ENCODE measurements around the gene CCDC3. TPM values are rescaled to one million over a fixed set of nuclear protein-coding genes. Genes with fewer than 3 reads are reported as not detected.
"Not testable (repeated sequence)": the region's sequence is repeated elsewhere in the genome, so short reads cannot be mapped to it uniquely, and the experiment has no call there.

The CCDC3 gene
- total RNA-seq: under 1 TPM in 1 of 2 donors, not detected in 1; 0.19 TPM

- Mint-ChIP-seq H3K36me3 (peaks cover 0 to 9% of the 10 kb centered on the region in 2 donors), H3K27ac (no peak within 1 kb of the TSS), H3K9me3 (no peaks in the 10 kb centered on the region)
- DNase-seq (ENCODE audit: low spot score in 2 of 2): peak in 1 of 2 donors; percentile 22
- ATAC-seq: peak in 1 of 2 donors; percentile 85
Observed at GRCh38 chr10:13001041-13001886, at the start of gene CCDC3. Gene CCDC3 (minus strand): TSS chr10:13001713. CDS start chr10:13001570, 143 bp downstream.

- DNase-seq (ENCODE audit: low spot score in 2 of 2) (no peak), ATAC-seq (no peak)
- Mint-ChIP-seq H3K27ac (no peak overlapping the region), H3K36me3 (no peaks in the 10 kb centered on the region), H3K9me3 (no peaks in the 10 kb centered on the region)
Observed at GRCh38 chr10:13051126-13051694, 49.7 kb upstream of the CCDC3 start.

- ATAC-seq (no peak), DNase-seq (ENCODE audit: low spot score in 2 of 2) (no peak)
- no peaks in the 10 kb centered on the region for H3K36me3 Mint-ChIP-seq
- H3K9me3 Mint-ChIP-seq: no peaks in the 10 kb centered on the region
- H3K27ac Mint-ChIP-seq: no peak overlapping the region
Observed at GRCh38 chr10:13049774-13050420, 48.4 kb upstream of the CCDC3 start.

GRCh38 chr10:13048762-13049161 is 47.2 kb upstream of the CCDC3 start:
- no peaks in the 10 kb centered on the region for H3K36me3 Mint-ChIP-seq
- DNase-seq (ENCODE audit: low spot score in 2 of 2) (no peak), ATAC-seq (no peak)
- H3K27ac Mint-ChIP-seq: no peak overlapping the region
- H3K9me3 Mint-ChIP-seq: no peaks in the 10 kb centered on the region

- Mint-ChIP-seq H3K27ac (no peak overlapping the region), H3K9me3 (no peaks in the 10 kb centered on the region), H3K36me3 (no peaks in the 10 kb centered on the region)
- DNase-seq (ENCODE audit: low spot score in 2 of 2) (no peak), ATAC-seq (no peak)
Observed at GRCh38 chr10:13047529-13048206, 46.2 kb upstream of the CCDC3 start.

- no peak for DNase-seq (ENCODE audit: low spot score in 2 of 2)
- Mint-ChIP-seq H3K36me3 (no peaks in the 10 kb centered on the region), H3K9me3 (no peaks in the 10 kb centered on the region), H3K27ac (no peak overlapping the region)
- ATAC-seq: no peak
Observed at GRCh38 chr10:13046851-13047528, 45.5 kb upstream of the CCDC3 start.

- Mint-ChIP-seq H3K9me3 (no peaks in the 10 kb centered on the region), H3K36me3 (no peaks in the 10 kb centered on the region)
- DNase-seq (ENCODE audit: low spot score in 2 of 2): no peak
Observed at GRCh38 chr10:13043520-13043919, 42.0 kb upstream of the CCDC3 start.

GRCh38 chr10:13039761-13040160 is 38.2 kb upstream of the CCDC3 start:
- DNase-seq (ENCODE audit: low spot score in 2 of 2) (no peak), ATAC-seq (no peak)
- H3K36me3 Mint-ChIP-seq: no peaks in the 10 kb centered on the region
- H3K27ac Mint-ChIP-seq: no peak overlapping the region
- H3K9me3 Mint-ChIP-seq: no peaks in the 10 kb centered on the region

More at GRCh38 chr10:13043520-13043919, 42.0 kb upstream of the CCDC3 start:
- ATAC-seq: no peak
- no peak overlapping the region for H3K27ac Mint-ChIP-seq

GRCh38 chr10:13038391-13038790 is 36.9 kb upstream of the CCDC3 start:
- no peak for ATAC-seq
- no peak overlapping the region for H3K27ac Mint-ChIP-seq
- no peak for DNase-seq (ENCODE audit: low spot score in 2 of 2)

GRCh38 chr10:13037832-13038231 is 36.3 kb upstream of the CCDC3 start:
- no peak for DNase-seq (ENCODE audit: low spot score in 2 of 2)
- no peaks in the 10 kb centered on the region for H3K9me3 Mint-ChIP-seq
- no peak for ATAC-seq
- no peaks in the 10 kb centered on the region for H3K36me3 Mint-ChIP-seq
- no peak overlapping the region for H3K27ac Mint-ChIP-seq

More at GRCh38 chr10:13038391-13038790, 36.9 kb upstream of the CCDC3 start:
- H3K36me3 Mint-ChIP-seq: no peaks in the 10 kb centered on the region
- H3K9me3 Mint-ChIP-seq: no peaks in the 10 kb centered on the region

GRCh38 chr10:13036841-13037240 is 35.3 kb upstream of the CCDC3 start:
- DNase-seq (ENCODE audit: low spot score in 2 of 2) (no peak), ATAC-seq (no peak)
- peaks cover 0 to 6% of the 10 kb centered on the region in 2 donors for H3K36me3 Mint-ChIP-seq
- no peak overlapping the region for H3K27ac Mint-ChIP-seq
- H3K9me3 Mint-ChIP-seq: no peaks in the 10 kb centered on the region

GRCh38 chr10:13035731-13036130 is 34.2 kb upstream of the CCDC3 start:
- H3K36me3 Mint-ChIP-seq; H3K9me3 Mint-ChIP-seq; DNase-seq (ENCODE audit: low spot score in 2 of 2); ATAC-seq: not testable (repeated sequence)
- peak overlapping the region in 1 of 2 donors; percentile 55 for H3K27ac Mint-ChIP-seq

- DNase-seq (ENCODE audit: low spot score in 2 of 2) (no peak), ATAC-seq (no peak)
- H3K9me3 Mint-ChIP-seq: peaks cover 14 to 20% of the 10 kb centered on the region in 2 donors
- no peak overlapping the region for H3K27ac Mint-ChIP-seq
- peaks cover 12 to 18% of the 10 kb centered on the region in 2 donors for H3K36me3 Mint-ChIP-seq
Observed at GRCh38 chr10:13026873-13027272, 25.4 kb upstream of the CCDC3 start.

- no peak overlapping the region for H3K27ac Mint-ChIP-seq
- DNase-seq (ENCODE audit: low spot score in 2 of 2): no peak
Observed at GRCh38 chr10:13023754-13024153, 22.2 kb upstream of the CCDC3 start.

GRCh38 chr10:13019280-13019679 is 17.8 kb upstream of the CCDC3 start:
- no peak for DNase-seq (ENCODE audit: low spot score in 2 of 2)
- Mint-ChIP-seq H3K27ac (no peak overlapping the region), H3K9me3 (peaks cover 6 to 9% of the 10 kb centered on the region in 2 donors), H3K36me3 (peaks cover 5 to 8% of the 10 kb centered on the region in 2 donors)
- peak in 1 of 2 donors; percentile 75 for ATAC-seq

More at GRCh38 chr10:13023754-13024153, 22.2 kb upstream of the CCDC3 start:
- Mint-ChIP-seq H3K36me3 (peaks cover 12 to 18% of the 10 kb centered on the region in 2 donors), H3K9me3 (peaks cover 14 to 16% of the 10 kb centered on the region in 2 donors)
- ATAC-seq: no peak

- DNase-seq (ENCODE audit: low spot score in 2 of 2) (no peak), ATAC-seq (no peak)
- H3K9me3 Mint-ChIP-seq: peaks cover under 1 to 9% of the 10 kb centered on the region in 2 donors
- no peak overlapping the region for H3K27ac Mint-ChIP-seq
- peaks cover 5 to 8% of the 10 kb centered on the region in 2 donors for H3K36me3 Mint-ChIP-seq
Observed at GRCh38 chr10:13018171-13018570, 16.7 kb upstream of the CCDC3 start.

Measured in activated naive CD4-positive, alpha-beta T cell treated with anti-CD3 and anti-CD28 coated beads, Interleukin-2, amount 50 U/mL, for 72 hours (primary cell).